GM19099 (cell line): Measurements from ENCODE around the gene PCBP1.

ENCODE experiments used
- POLR2A ChIP-seq: IDR thresholded peaks from 3 replicates; pipeline ENCODE4 v1.6.1; 2011; ENCODE audit warnings: low read depth; ENCODE audit not compliant: insufficient read length; ENCODE audit errors: extremely low read depth

The PCBP1 gene

DNA sequence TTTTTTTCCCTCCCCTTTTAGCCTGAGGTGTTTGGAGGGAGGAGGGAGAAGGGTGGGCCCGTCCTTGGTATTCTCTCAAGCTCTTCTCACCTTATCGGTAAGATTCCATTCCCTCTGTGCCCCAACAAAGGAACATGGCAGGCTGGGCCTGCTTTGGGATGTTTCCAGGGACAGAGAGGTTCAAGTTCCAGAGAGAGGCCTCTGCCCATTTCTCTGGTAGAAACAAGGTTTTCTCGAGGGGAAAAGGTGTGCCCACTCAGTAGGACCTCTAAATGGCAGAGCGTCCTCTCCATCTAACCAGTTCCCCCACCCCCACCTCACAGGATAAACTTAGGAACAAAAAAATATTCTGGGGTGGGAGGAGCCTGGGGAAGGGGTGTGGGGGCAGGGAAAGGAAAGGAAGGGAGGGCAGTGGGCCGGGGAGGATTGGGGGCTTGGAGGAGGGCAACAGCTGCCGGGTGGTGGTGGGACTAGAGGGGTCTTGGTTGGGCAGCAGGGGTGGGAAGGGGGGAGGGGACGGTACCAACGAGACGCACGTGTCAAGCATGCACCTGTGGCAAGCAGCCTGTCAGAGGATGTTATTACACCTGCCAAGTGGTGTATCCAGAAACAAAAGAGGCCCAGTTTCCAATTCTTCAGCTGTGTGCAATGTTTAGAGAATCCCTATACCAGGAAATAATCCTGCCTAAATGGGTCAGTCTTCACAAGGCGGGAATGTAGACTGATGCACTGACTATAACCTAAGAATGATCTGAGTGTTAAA is 2.1 kb downstream of the PCBP1 start:
- TF ChIP-seq POLR2A: peak; percentile 53

DNA sequence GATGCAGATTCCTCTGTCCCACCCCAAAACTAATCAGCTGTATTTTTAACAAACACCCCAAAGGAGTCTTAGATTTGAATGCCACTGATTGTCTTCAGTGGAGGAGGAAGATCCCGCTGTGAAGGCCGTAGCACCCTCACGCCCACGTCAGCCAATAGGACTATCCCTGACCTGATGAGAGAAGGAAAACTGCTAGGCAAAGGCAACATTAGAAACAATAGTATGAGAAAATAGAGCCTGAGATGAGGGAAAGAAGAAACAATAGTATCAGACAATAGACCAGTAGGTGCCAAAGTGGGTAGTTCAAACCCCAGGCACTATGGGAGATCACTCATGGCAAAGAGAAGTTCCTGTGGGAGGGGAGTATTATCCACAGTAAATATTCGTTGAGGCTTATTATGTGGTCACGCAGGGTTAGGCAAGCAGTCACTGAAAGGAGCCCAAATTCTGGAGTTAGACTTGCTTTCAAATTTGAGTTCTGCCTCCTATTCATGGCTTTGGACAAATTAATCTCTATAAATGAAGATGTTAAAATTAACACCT is 2.8 kb downstream of the PCBP1 start:
- no peak for TF ChIP-seq POLR2A

GRCh38 chr2:70090706-70091334 is 3.5 kb downstream of the PCBP1 start:
- TF ChIP-seq POLR2A: no peak

- no peak for TF ChIP-seq POLR2A
Measured at GRCh38 chr2:70091364-70091763, 4.1 kb downstream of the PCBP1 start.

GRCh38 chr2:70091816-70092215 is 4.5 kb downstream of the PCBP1 start:
- TF ChIP-seq POLR2A: no peak

DNA sequence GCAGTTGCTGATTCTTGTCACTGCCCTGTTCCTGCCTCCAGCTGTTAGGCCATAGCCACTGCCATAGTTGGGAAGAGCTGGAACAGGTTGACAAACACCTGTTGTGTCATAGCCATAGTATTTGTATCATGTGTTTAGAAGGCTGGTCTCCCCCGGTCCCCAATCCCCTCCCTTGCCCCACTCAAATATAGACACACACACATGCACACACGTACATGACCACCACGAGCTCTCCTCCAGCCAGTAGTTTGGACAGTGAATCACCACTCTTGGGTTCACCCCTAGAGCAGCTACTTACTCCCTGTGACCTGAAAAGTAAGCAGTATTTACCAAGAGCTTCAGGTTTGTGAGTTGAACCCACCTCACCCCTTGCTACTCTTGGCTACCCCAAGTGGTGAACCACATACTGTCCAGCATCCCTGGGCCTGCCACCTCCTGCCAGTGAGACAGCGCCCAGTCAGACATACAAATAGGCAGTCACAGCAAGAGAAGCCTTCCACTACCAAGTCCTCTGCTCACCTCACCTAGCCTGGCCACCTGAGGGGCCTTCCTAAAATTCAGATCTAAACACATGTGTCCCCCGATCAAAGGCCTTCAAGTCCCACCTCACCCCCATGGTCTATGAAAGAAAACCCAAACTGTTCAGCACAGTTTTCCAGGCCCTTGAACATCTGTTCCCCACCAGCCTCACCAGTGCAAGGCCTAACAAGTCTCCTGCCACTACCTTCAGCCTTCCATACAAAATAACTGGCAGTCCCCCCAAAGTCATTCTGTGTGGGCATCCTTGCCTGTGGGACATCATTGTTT is 7.1 kb downstream of the PCBP1 start:
- TF ChIP-seq POLR2A: no peak

GRCh38 chr2:70094978-70095719 is 7.9 kb downstream of the PCBP1 start:
- peak; percentile 48 for TF ChIP-seq POLR2A

DNA sequence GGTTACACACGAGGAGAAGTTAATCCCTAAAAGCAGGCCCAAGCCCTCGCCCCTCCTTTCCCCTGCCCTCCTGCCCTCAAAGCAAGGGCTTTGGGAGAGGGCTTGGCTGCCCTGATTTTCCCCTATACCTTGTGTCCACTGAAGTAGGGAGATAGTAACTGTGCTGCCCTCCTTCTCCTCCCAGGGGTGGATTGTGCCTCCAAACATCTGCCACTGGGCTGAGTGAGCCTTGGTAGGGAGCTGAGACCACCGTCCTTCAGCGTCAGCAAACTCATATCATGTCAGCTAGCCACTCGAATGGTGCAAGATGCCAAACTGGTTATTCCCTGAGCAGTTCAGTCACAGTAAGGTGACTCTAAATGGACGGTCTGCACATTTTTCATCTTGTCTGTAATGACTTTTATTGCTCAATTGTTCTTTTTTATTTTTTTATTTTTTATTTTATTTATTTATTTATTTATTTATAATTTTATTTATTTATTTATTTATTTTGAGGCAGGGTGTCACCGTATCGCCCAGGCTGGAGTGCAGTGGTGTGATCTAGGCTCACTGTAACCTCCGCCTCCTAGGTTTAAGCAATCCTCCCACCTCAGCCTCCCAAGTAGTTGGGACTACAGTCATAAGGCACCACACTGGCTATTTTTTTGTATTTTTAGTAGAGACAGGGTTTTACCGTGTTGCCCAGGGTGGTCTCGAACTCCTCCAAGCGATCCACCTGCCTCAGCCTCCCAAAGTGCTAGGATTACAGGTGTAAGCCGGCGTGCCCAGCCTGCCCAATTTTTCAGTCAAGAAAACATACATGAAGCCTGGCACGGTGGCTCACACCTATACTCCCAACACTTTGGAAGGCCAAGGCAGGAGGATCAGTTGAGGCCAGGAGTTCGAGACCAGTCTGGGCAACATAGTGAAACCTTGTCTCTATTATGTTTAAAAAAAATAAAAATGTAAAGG is 8.7 kb downstream of the PCBP1 start:
- no peak for TF ChIP-seq POLR2A

DNA sequence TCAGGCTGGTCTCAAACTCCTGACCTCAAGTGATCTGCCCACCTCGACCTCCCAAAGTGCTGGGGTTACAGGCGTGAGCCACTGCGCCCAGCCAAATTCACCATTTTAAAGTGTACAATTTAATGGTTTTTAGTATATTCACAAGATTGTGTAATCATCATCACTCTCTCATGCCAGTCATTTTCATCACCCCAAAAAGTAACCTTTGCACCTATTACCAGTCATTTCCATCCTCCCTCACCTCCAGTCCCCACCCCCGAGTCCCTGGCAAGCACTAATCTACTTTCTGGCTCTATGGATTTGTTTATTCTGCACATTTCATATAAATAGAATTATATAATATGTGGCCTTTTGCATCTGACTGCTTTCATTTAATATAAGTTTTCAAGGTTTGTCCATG is 10.8 kb downstream of the PCBP1 start:
- TF ChIP-seq POLR2A: no peak

GRCh38 chr2:70099270-70099669 is 12.0 kb downstream of the PCBP1 start:
- no peak for TF ChIP-seq POLR2A

DNA sequence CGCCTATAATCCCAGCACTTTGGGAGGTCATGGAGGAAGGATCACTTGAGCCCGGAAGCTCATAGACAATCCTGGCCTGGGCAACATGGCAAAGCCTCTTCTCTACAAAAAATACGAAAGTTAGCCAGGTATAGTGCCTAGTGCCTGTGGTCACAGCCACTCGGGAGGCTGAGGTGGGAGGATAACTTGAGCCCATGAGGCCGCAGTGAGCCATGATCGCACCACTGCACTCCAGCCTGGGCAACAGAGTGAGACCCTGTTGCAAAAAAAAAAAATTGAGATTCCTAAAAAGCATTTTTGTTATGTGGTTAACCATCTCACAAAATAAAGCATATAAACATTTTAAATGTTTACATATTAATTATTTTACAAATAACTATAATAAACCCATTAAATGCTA is 13.9 kb downstream of the PCBP1 start:
- no peak for TF ChIP-seq POLR2A

DNA sequence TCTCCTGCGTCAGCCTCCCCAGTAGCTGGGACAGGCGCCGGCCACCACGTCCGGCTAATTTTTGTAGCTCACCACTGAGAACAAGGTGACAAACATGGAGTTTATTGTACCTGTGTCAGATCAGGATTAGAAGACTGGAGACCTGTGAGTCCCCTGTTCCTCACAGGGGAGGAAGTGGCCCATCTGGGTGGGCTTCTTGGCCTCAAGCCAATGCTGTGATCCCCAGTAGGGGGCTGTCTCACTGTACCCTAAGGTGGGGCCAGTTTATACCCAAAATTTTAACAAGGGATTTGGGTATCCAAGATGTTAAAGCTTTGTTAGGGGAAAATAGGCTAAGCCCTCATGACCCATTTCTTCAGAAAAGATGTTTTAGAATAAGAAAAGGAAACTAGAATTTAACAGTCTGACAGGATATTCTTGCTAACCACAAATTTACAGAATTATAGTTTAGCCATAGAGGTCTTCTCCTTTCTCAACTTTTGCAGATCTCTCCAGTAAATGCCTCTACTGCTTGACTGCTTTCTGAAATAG is 16.3 kb downstream of the PCBP1 start:
- peak; percentile 38 for TF ChIP-seq POLR2A

- no peak for TF ChIP-seq POLR2A
Measured at GRCh38 chr2:70104231-70105111, 17.2 kb downstream of the PCBP1 start.
